GM23338 (cell line): ENCODE results near the gene FCHO2.

Source experiments
- EZH2 ChIP-seq: fragments of 200-600 bp; sonication (generic); IDR thresholded peaks from one replicate; pipeline ENCODE4 v1.8.0; 2017; ENCODE audit warnings: antibody characterized with exemption, mild to moderate bottlenecking, low read depth; ENCODE audit not compliant: unreplicated experiment
- POLR2AphosphoS5 ChIP-seq: IDR thresholded peaks from 2 replicates; pipeline ENCODE4 v1.6.1; 2016; ENCODE audit warnings: antibody characterized with exemption, low read depth
- TF ChIP-seq, protein P1 (sequence below), 2 experiments: fragments of 200-600 bp in 1 of 2; sonication (generic) in 1 of 2; conservative IDR thresholded peaks; 2 replicates each; pipeline versions ENCODE4 v1.5.1 to v1.6.1; 2016 to 2017; ENCODE audit warnings: antibody characterized with exemption in 2 of 2, low read depth in 2 of 2, mild to moderate bottlenecking in 2 of 2, moderate library complexity in 1 of 2

- TF ChIP-seq, protein P1, sequence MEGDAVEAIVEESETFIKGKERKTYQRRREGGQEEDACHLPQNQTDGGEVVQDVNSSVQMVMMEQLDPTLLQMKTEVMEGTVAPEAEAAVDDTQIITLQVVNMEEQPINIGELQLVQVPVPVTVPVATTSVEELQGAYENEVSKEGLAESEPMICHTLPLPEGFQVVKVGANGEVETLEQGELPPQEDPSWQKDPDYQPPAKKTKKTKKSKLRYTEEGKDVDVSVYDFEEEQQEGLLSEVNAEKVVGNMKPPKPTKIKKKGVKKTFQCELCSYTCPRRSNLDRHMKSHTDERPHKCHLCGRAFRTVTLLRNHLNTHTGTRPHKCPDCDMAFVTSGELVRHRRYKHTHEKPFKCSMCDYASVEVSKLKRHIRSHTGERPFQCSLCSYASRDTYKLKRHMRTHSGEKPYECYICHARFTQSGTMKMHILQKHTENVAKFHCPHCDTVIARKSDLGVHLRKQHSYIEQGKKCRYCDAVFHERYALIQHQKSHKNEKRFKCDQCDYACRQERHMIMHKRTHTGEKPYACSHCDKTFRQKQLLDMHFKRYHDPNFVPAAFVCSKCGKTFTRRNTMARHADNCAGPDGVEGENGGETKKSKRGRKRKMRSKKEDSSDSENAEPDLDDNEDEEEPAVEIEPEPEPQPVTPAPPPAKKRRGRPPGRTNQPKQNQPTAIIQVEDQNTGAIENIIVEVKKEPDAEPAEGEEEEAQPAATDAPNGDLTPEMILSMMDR (conservative IDR thresholded peaks at IDR 0.05; ENCODE audit: low read depth in 2 of 2) = no peak
- no peak for TF ChIP-seq EZH2
- no peak for TF ChIP-seq POLR2AphosphoS5
These were observed 29.9 kb downstream of the FCHO2 start for GRCh38 chr5:72985719-72986118.
